HG02970 (cell line): ENCODE data around the gene SET.

Experiments
- ATAC-seq: cut with Tn5 transposase; IDR thresholded peaks from one replicate; pipeline ENCODE4 v1.9.1; 2021; ENCODE audit warnings: mild to moderate bottlenecking, moderate library complexity, moderate number of reproducible peaks; ENCODE audit not compliant: unreplicated experiment, low FRiP score

SET gene

GRCh38 chr9:128707446-128707845 lies 18.4 kb downstream of the SET start:
- ATAC-seq = no peak

GRCh38 chr9:128712451-128713410 lies 23.7 kb downstream of the SET start:
- no peak for ATAC-seq

GRCh38 chr9:128713411-128713780 lies 24.4 kb downstream of the SET start:
- no peak for ATAC-seq

- ATAC-seq = no peak
These were observed 25.0 kb downstream of the SET start for GRCh38 chr9:128713941-128714573.

- no peak for ATAC-seq
These were observed 25.8 kb downstream of the SET start for GRCh38 chr9:128714586-128715435.

- no peak for ATAC-seq
These were observed 26.4 kb downstream of the SET start for GRCh38 chr9:128715436-128715750.

- no peak for ATAC-seq
These were observed 27.7 kb downstream of the SET start for GRCh38 chr9:128716581-128717254.

GRCh38 chr9:128718047-128718446 lies 29.0 kb downstream of the SET start:
- no peak for ATAC-seq

GRCh38 chr9:128718475-128718874 lies 29.5 kb downstream of the SET start:
- ATAC-seq = no peak

- no peak for ATAC-seq
These were observed 31.0 kb downstream of the SET start for GRCh38 chr9:128719919-128720605.

- ATAC-seq = no peak
These were observed 31.9 kb downstream of the SET start for GRCh38 chr9:128720841-128721486.

GRCh38 chr9:128721487-128722010 lies 32.5 kb downstream of the SET start:
- no peak for ATAC-seq

- no peak for ATAC-seq
These were observed 33.6 kb downstream of the SET start for GRCh38 chr9:128722380-128723351.

- no peak for ATAC-seq
These were observed 34.4 kb downstream of the SET start for GRCh38 chr9:128723352-128723865.

GRCh38 chr9:128723866-128724743 lies 35.1 kb downstream of the SET start, which contains the start of gene ZDHHC12:
ZDHHC12 (minus strand) TSS chr9:128724127; CDS start chr9:128724093, 34 bp downstream.
- ATAC-seq = peak; percentile 94

- ATAC-seq = peak; percentile 6
These were observed 35.8 kb downstream of the SET start for GRCh38 chr9:128724744-128725211.
